ENCODE measurements around the gene ZNF547. TPM values are rescaled to one million over a fixed set of nuclear protein-coding genes. Genes with fewer than 3 reads are reported as not detected.

Gene ZNF547
- total RNA-seq, 4 donors from 2014 or later: 0.78 to 1.8 (median 1.1) TPM

DNA sequence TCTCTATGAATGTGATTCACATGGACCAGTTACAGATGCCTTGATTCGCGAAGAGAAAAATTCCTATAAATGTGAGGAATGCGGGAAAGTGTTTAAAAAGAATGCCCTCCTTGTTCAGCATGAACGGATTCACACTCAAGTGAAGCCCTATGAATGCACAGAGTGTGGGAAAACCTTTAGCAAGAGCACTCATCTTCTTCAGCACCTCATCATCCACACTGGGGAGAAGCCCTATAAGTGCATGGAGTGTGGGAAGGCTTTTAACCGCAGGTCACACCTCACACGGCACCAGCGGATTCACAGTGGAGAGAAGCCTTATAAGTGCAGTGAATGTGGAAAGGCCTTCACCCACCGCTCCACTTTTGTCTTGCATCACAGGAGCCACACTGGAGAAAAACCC, 35.4 kb upstream of the ZNF547 start:
- Histone ChIP-seq H3K4me1 (no peaks in the 10 kb centered on the region), H3K36me3 (peaks cover 23 to 96% (median 48%) of the 10 kb centered on the region in 3 donors)
- WGBS, 2 donors: 76 to 81% methylated on average over 8 of the region's 8 CpGs

DNA sequence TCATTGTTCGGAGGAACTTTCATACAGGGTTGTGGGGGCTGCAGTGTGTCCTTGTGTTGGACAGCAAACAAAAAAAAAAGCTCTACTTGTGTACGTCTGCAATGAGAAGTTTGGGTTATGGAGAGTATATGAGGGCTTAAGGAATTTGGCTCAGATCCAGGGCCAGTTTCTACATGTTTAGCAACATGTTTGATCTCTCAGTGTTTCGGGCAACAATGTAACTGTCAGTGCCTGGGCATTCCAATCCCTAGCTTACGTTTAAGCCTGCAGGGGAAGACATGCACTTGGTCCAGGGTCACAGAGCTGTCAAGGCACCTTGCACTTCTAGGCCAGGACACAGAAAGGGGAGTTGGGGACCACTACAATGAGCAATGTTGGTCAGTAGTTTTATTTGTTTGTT, 29.2 kb upstream of the ZNF547 start:
- no peaks in the 10 kb centered on the region for H3K4me1 ChIP-seq
- H3K4me3 ChIP-seq: no peak overlapping the region

More for the DNA sequence above, 35.4 kb upstream of the ZNF547 start:
- no peak for DNase-seq (ENCODE audit: low spot score in 2 of 2)
- peaks cover 3 to 98% (median 36%) of the 10 kb centered on the region in 4 donors for H3K9me3 ChIP-seq
- TF ChIP-seq POLR2A (IDR thresholded peaks at IDR 0.05) (no peak), EP300 (IDR thresholded peaks at IDR 0.05) (no peak)
- H3K27ac ChIP-seq: no peak overlapping the region
- H3K4me3 ChIP-seq: no peak overlapping the region
- H3K27me3 ChIP-seq: no peaks in the 10 kb centered on the region

DNA sequence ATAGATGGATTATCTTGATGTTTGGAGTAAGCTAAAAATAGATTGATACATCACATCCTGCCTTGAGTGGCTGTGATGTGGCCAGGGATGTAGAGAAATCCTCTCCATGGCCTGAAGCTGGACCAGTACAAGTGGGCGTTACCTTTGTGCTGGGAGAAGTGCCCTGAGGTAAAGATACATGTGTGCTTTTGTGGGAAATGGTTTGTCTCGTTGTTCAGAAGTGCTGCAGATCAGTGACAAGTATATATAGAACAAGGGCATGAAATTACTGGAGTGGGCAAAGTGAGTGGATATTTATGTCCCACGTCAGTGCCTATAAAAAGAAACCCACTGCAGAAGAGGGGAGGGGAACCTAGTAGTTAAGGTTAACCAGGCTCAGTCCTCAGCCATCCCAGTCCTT, 24.5 kb upstream of the ZNF547 start:
- Histone ChIP-seq H3K36me3 (no peaks in the 10 kb centered on the region), H3K4me3 (no peak overlapping the region), H3K9me3 (peaks cover 0 to 9% (median 0%) of the 10 kb centered on the region in 4 donors), H3K27ac (no peak overlapping the region), H3K27me3 (no peaks in the 10 kb centered on the region), H3K4me1 (no peaks in the 10 kb centered on the region)
- TF ChIP-seq POLR2A (IDR thresholded peaks at IDR 0.05) (no peak), EP300 (IDR thresholded peaks at IDR 0.05) (no peak)
- TF ChIP-seq, protein P1, sequence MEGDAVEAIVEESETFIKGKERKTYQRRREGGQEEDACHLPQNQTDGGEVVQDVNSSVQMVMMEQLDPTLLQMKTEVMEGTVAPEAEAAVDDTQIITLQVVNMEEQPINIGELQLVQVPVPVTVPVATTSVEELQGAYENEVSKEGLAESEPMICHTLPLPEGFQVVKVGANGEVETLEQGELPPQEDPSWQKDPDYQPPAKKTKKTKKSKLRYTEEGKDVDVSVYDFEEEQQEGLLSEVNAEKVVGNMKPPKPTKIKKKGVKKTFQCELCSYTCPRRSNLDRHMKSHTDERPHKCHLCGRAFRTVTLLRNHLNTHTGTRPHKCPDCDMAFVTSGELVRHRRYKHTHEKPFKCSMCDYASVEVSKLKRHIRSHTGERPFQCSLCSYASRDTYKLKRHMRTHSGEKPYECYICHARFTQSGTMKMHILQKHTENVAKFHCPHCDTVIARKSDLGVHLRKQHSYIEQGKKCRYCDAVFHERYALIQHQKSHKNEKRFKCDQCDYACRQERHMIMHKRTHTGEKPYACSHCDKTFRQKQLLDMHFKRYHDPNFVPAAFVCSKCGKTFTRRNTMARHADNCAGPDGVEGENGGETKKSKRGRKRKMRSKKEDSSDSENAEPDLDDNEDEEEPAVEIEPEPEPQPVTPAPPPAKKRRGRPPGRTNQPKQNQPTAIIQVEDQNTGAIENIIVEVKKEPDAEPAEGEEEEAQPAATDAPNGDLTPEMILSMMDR (IDR thresholded peaks at IDR 0.05): no peak
- no peak for DNase-seq (ENCODE audit: low spot score in 2 of 2)
- WGBS, 2 donors: 59 to 60% methylated on average over 3 of the region's 3 CpGs

More for the DNA sequence above, 29.2 kb upstream of the ZNF547 start:
- peaks cover 0 to 38% (median under 1%) of the 10 kb centered on the region in 3 donors for H3K36me3 ChIP-seq
- no peak overlapping the region for H3K27ac ChIP-seq
- H3K9me3 ChIP-seq: peaks cover 3 to 53% (median 13%) of the 10 kb centered on the region in 4 donors
- TF ChIP-seq EP300 (IDR thresholded peaks at IDR 0.05) (no peak), POLR2A (IDR thresholded peaks at IDR 0.05) (no peak)
- TF ChIP-seq, protein P1 (IDR thresholded peaks at IDR 0.05): no peak
- no peaks in the 10 kb centered on the region for H3K27me3 ChIP-seq
- DNase-seq (ENCODE audit: low spot score in 2 of 2): no peak
- 65 to 78% methylated on average over 4 of the region's 4 CpGs for WGBS, 2 donors

DNA sequence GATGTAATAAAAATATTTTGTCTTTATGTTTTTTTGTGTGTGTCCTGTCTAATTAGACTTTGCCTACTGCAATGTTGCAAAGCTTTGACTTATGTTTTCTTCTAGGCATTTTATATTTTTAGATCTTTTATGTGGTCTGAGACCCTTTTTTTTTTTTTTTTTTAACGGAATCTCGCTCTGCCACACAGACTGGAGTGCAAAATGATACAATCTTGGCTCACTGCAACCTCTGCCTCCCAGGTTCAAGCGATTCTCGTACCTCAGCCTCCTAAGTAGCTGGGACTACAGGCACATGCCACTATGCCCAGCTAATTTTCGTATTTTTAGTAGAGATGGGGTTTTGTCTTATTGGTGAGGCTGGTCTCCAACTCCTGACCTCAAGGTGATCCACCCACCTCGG, 20.8 kb upstream of the ZNF547 start:
- H3K27ac ChIP-seq: no peak overlapping the region
- H3K4me3 ChIP-seq: no peak overlapping the region
- no peaks in the 10 kb centered on the region for H3K36me3 ChIP-seq
- H3K9me3 ChIP-seq: no peaks in the 10 kb centered on the region
- no peaks in the 10 kb centered on the region for H3K27me3 ChIP-seq
- no peak for DNase-seq (ENCODE audit: low spot score in 2 of 2)
- no peaks in the 10 kb centered on the region for H3K4me1 ChIP-seq
- no peak for TF ChIP-seq POLR2A (IDR thresholded peaks at IDR 0.05)
- no peak for TF ChIP-seq EP300 (IDR thresholded peaks at IDR 0.05)
- TF ChIP-seq, protein P1 (IDR thresholded peaks at IDR 0.05): no peak
- 72 to 78% methylated on average over 6 of the region's 6 CpGs for WGBS, 2 donors

DNA sequence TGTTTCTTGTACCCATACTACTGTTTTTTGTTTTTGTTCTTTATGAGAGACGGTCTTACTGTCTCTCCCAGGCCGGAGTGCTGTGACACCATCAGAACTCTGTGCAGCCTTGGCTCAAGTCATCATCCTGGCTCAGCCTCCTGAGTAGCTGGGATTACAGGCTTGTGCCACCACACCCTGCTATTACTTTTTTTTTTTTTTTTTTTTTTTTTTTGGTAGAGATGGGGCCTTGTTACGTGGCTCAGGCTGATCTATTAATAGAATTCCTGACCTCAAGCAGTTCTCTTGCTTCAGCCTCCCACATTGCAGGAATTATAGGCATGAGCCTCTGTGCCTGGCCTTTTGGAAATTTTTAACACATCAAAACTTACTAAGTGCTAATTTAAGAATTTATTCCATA, 15.2 kb upstream of the ZNF547 start:
- Histone ChIP-seq H3K36me3 (peaks cover 0 to 8% (median 0%) of the 10 kb centered on the region in 3 donors), H3K27ac (no peak overlapping the region), H3K9me3 (peaks cover 0 to 13% (median under 1%) of the 10 kb centered on the region in 4 donors), H3K4me1 (peaks cover 0 to 16% (median 13%) of the 10 kb centered on the region in 4 donors), H3K4me3 (no peak overlapping the region), H3K27me3 (no peaks in the 10 kb centered on the region)
- TF ChIP-seq EP300 (IDR thresholded peaks at IDR 0.05): no peak
- TF ChIP-seq POLR2A (IDR thresholded peaks at IDR 0.05): no peak
- TF ChIP-seq, protein P1 (IDR thresholded peaks at IDR 0.05): no peak
- no peak for DNase-seq (ENCODE audit: low spot score in 2 of 2)
- 64 to 68% methylated on average over 3 of the region's 3 CpGs for WGBS, 2 donors
